IMR-90 (cell line): ENCODE measurements around the gene SURF2. TPM values are rescaled to one million over a fixed set of nuclear protein-coding genes. Genes with fewer than 3 reads are reported as not detected.

Experiments used
- ATAC-seq: fragments of 200-7000 bp; cut with Tn5 transposase; 2 replicates; pipeline ENCODE4 v1.9.1; 2020; ENCODE audit warnings: low read depth, mild to moderate bottlenecking, moderate library complexity
- BruUV-seq: library from RNA; stranded (reverse); fragments of 400-500 nt; replicated peaks from 2 replicates; lab custom pipeline; 2021; lab: Mats Ljungman, UMichigan
- CTCF ChIA-PET: fragments of 300-600 bp; formaldehyde crosslinking; extraction: SDS; loops from one replicate; lab custom pipeline; 2021; ENCODE audit warnings: antibody characterized with exemption; lab: Yijun Ruan, JAX
- POLR2A ChIA-PET: fragments of 300-600 bp; sonication (Branson Sonifier 250); formaldehyde crosslinking; loops from one replicate; lab custom pipeline; 2022; ENCODE audit warnings: antibody characterized with exemption; ENCODE audit not compliant: unreplicated experiment; lab: Charles Lee
- DNase-seq: peaks from one replicate; pipeline ENCODE4 v3.0.0; 2013
- H2AFZ ChIP-seq: replicated peaks from 2 replicates; pipeline ENCODE3; 2013; ENCODE audit warnings: low read length, mild to moderate bottlenecking; ENCODE audit not compliant: poor library complexity
- H2AK5ac ChIP-seq: 2 replicates; pipeline ENCODE4 v1.6.1; 2013; ENCODE audit warnings: low read depth, low read length, inconsistent platforms
- H2AK9ac ChIP-seq: replicated peaks from 2 replicates; pipeline ENCODE3; 2013; ENCODE audit warnings: mild to moderate bottlenecking, low read depth, low read length, moderate library complexity; ENCODE audit not compliant: poor library complexity
- H2BK120ac ChIP-seq: 2 replicates; pipeline ENCODE4 v1.6.1; 2013; ENCODE audit warnings: low read depth, low read length, inconsistent platforms
- H2BK15ac ChIP-seq: 3 replicates; pipeline ENCODE4 v1.6.1; 2013; ENCODE audit warnings: low read depth, low read length, inconsistent platforms
- H2BK20ac ChIP-seq: 2 replicates; pipeline ENCODE4 v1.6.1; 2013; ENCODE audit warnings: low read depth, mild to moderate bottlenecking, inconsistent platforms, low read length, moderate library complexity
- H2BK5ac ChIP-seq: 2 replicates; pipeline ENCODE4 v1.6.1; 2013; ENCODE audit warnings: mild to moderate bottlenecking, low read depth, low read length, inconsistent platforms; ENCODE audit not compliant: poor library complexity, severe bottlenecking
- H3K14ac ChIP-seq: replicated peaks from 2 replicates; pipeline ENCODE4 v1.6.1; 2013; ENCODE audit warnings: low read depth, low read length, inconsistent platforms
- H3K18ac ChIP-seq: 2 replicates; pipeline ENCODE4 v1.6.1; 2013; ENCODE audit warnings: low read depth, low read length, control low read depth
- H3K23ac ChIP-seq: 2 replicates; pipeline ENCODE4 v1.6.1; 2013; ENCODE audit warnings: low read depth, low read length, inconsistent platforms
- H3K27ac ChIP-seq: 2 replicates; pipeline ENCODE4 v1.5.1; 2013; ENCODE audit warnings: mild to moderate bottlenecking, control low read depth, low read length; ENCODE audit not compliant: insufficient read depth
- H3K27me3 ChIP-seq: 2 replicates; pipeline ENCODE4 v1.6.1; 2013; ENCODE audit warnings: low read length; ENCODE audit not compliant: control insufficient read depth, insufficient read depth
- H3K36me3 ChIP-seq: 2 replicates; pipeline ENCODE4 v1.6.1; 2013; ENCODE audit warnings: low read length, mixed read lengths; ENCODE audit not compliant: control insufficient read depth, insufficient read depth
- H3K4ac ChIP-seq: 2 replicates; pipeline ENCODE4 v1.6.1; 2013; ENCODE audit warnings: low read depth, low read length, inconsistent platforms
- H3K4me1 ChIP-seq: 2 replicates; pipeline ENCODE4 v1.6.1; 2013; ENCODE audit warnings: low read length, mixed read lengths; ENCODE audit not compliant: control insufficient read depth, insufficient read depth
- H3K4me2 ChIP-seq: 2 replicates; pipeline ENCODE4 v1.6.1; 2013; ENCODE audit warnings: low read depth, mild to moderate bottlenecking, control low read depth, low read length, moderate library complexity
- H3K4me3 ChIP-seq: 2 replicates; pipeline ENCODE4 v1.5.1; 2013; ENCODE audit warnings: low read depth, mild to moderate bottlenecking, control low read depth, low read length, moderate library complexity; ENCODE audit not compliant: insufficient read depth
- H3K56ac ChIP-seq: 2 replicates; pipeline ENCODE4 v1.6.1; 2013; ENCODE audit warnings: low read length, inconsistent platforms; ENCODE audit not compliant: insufficient read depth; ENCODE audit errors: extremely low read depth
- H3K79me1 ChIP-seq, 2 experiments: 2 replicates each; pipeline ENCODE4 v1.6.1; 2013; ENCODE audit warnings: low read length in 2 of 2, inconsistent platforms in 1 of 2, low read depth in 1 of 2
- H3K9ac ChIP-seq: 2 replicates; pipeline ENCODE4 v1.6.1; 2013; ENCODE audit warnings: low read depth, low read length, control low read depth
- H3K9me1 ChIP-seq: 2 replicates; pipeline ENCODE4 v1.6.1; 2013; ENCODE audit warnings: low read length, inconsistent platforms; ENCODE audit not compliant: insufficient read depth
- H3K9me3 ChIP-seq: 2 replicates; pipeline ENCODE4 v1.6.1; 2013; ENCODE audit warnings: low read length; ENCODE audit not compliant: control insufficient read depth, insufficient read depth
- H4K20me1 ChIP-seq: 2 replicates; pipeline ENCODE4 v1.6.1; 2013; ENCODE audit warnings: low read length, inconsistent platforms; ENCODE audit not compliant: insufficient read depth
- H4K5ac ChIP-seq: 2 replicates; pipeline ENCODE4 v1.6.1; 2013; ENCODE audit warnings: mild to moderate bottlenecking, low read depth, low read length, control low read depth
- H4K8ac ChIP-seq, 2 experiments: 2 replicates each; pipeline ENCODE4 v1.6.1; 2013; ENCODE audit warnings: low read depth in 2 of 2, low read length in 2 of 2, control low read depth in 1 of 2, inconsistent platforms in 1 of 2
- H4K91ac ChIP-seq: 2 replicates; pipeline ENCODE4 v1.6.1; 2013; ENCODE audit warnings: low read depth, low read length, inconsistent platforms; ENCODE audit not compliant: insufficient read depth
- BHLHE40 ChIP-seq: fragments of 150-350 bp; IDR thresholded peaks from 2 replicates; pipeline ENCODE4 v1.6.1; 2016; ENCODE audit warnings: mild to moderate bottlenecking, low read depth, low read length
- CEBPB ChIP-seq: IDR thresholded peaks from 2 replicates; pipeline ENCODE4 v1.6.1; 2012; ENCODE audit warnings: low read depth, low read length, improper control_type of control experiment
- CHD1 ChIP-seq: IDR thresholded peaks from 2 replicates; pipeline ENCODE4 v1.6.1; 2012; ENCODE audit warnings: low read depth, low read length, improper control_type of control experiment
- FOS ChIP-seq: fragments of 150-350 bp; IDR thresholded peaks from 2 replicates; pipeline ENCODE4 v1.6.1; 2016; ENCODE audit warnings: low read depth, low read length
- MAFK ChIP-seq: IDR thresholded peaks from 2 replicates; pipeline ENCODE4 v1.6.1; 2012; ENCODE audit warnings: low read depth, low read length, improper control_type of control experiment
- MAZ ChIP-seq: IDR thresholded peaks from 2 replicates; pipeline ENCODE4 v1.6.1; 2012; ENCODE audit warnings: low read depth, mild to moderate bottlenecking, low read length, improper control_type of control experiment, moderate library complexity, borderline replicate concordance
- MXI1 ChIP-seq: IDR thresholded peaks from 2 replicates; pipeline ENCODE4 v1.6.1; 2012; ENCODE audit warnings: low read depth, mild to moderate bottlenecking, low read length, moderate library complexity, borderline replicate concordance
- NFE2L2 ChIP-seq: fragments of 150-350 bp; IDR thresholded peaks from 2 replicates; pipeline ENCODE4 v1.6.1; 2016; ENCODE audit warnings: low read depth, mild to moderate bottlenecking, low read length
- POLR2A ChIP-seq: IDR thresholded peaks from 2 replicates; pipeline ENCODE4 v1.6.1; 2012; ENCODE audit warnings: mild to moderate bottlenecking, low read depth, low read length
- RAD21 ChIP-seq: IDR thresholded peaks from 2 replicates; pipeline ENCODE4 v1.6.1; 2012; ENCODE audit warnings: low read length, improper control_type of control experiment
- RCOR1 ChIP-seq: IDR thresholded peaks from 2 replicates; pipeline ENCODE4 v1.6.1; 2012; ENCODE audit warnings: mild to moderate bottlenecking, low read length, improper control_type of control experiment; ENCODE audit not compliant: insufficient replicate concordance
- RFX5 ChIP-seq: IDR thresholded peaks from 2 replicates; pipeline ENCODE4 v1.8.0; 2012; ENCODE audit warnings: low read depth, mild to moderate bottlenecking, low read length, moderate library complexity
- SMC3 ChIP-seq: fragments of 150-350 bp; IDR thresholded peaks from 2 replicates; pipeline ENCODE4 v1.6.1; 2016; ENCODE audit warnings: low read depth, mild to moderate bottlenecking, antibody characterized with exemption, low read length, moderate library complexity
- WGBS, 2 experiments: methylation state at CpG; one replicate each; pipeline versions ENCODE4 v1.1.5 to v1.1.7; 2013; ENCODE audit warnings: missing lambda C conversion rate in 2 of 2; ENCODE audit not compliant: insufficient read length in 1 of 2; ENCODE audit errors: extremely low coverage in 2 of 2; 5-methylcytosine and 5-hydroxymethylcytosine counted together
- dilution Hi-C: fragments of 300-500 bp; cut with HindIII; formaldehyde crosslinking; loops from one replicate; pipeline ENCODE4 v1.14.3; 2018; ENCODE audit warnings: low sequenced_read_pairs; ENCODE audit not compliant: unreplicated experiment
- in situ Hi-C: fragments of 300-500 bp; cut with MboI; formaldehyde crosslinking; loops from 3 replicates; pipeline ENCODE4 v1.14.3; 2019; ENCODE audit warnings: low sequenced_read_pairs, inconsistent platforms, mixed read lengths
- intact Hi-C: fragments of 100-400 bp; cut with micrococcal nuclease; formaldehyde crosslinking; loops from 2 replicates; pipeline ENCODE4 v1.10.0; 2022
- polyA plus RNA-seq, 3 experiments: library from polyadenylated mRNA; depleted of rRNA; stranded (reverse); fragments of >200 nt; gene quantifications; 2 replicates each; pipeline ENCODE4 v1.2.3, GENCODE V29; 2012; ENCODE audit warnings: low replicate concordance in 1 of 3
- total RNA-seq: library from RNA; depleted of rRNA; stranded (reverse); fragments of >200 nt; gene quantifications from 2 replicates; pipeline ENCODE4 v1.2.3, GENCODE V29; 2012
- TF ChIP-seq, protein P1 (sequence below): fragments of 150-350 bp; IDR thresholded peaks from 2 replicates; pipeline ENCODE4 v1.6.1; 2017; ENCODE audit warnings: mild to moderate bottlenecking, antibody characterized with exemption, low read length, low read depth
- TF ChIP-seq, protein P2 (sequence below): conservative IDR thresholded peaks from 2 replicates; pipeline ENCODE4 v1.5.1; 2012; ENCODE audit warnings: mild to moderate bottlenecking, low read depth, low read length, improper control_type of control experiment
- TF ChIP-seq, protein P3 (sequence below): fragments of 150-350 bp; IDR thresholded peaks from 2 replicates; pipeline ENCODE4 v1.6.1; 2016; ENCODE audit warnings: low read depth, mild to moderate bottlenecking, low read length, moderate library complexity, borderline replicate concordance

Gene SURF2
- total and polyA plus RNA-seq, 2 of the 4 experiments (the other 2 are of a cell fraction) = 9.9 to 16.3 TPM

DNA sequence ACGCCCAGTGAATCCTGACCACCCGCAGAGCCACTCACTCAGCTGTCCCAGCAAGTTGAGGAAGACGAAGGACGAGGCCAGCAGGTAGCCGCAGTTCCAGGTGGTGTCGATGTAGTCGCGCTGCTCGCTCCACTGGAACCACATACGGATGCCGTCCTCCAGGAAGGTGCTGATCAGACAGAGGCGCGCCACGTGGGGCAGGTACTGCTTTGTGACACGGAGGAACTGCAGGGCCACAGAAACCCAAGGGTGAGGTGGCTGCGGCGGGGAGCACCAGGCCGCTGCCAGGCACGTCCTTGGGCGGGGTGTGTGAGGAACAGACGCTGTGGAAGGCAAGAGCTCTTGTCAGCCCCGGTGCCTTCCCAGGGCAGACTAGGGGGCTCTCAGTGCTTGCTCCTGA is 10.9 kb downstream of the SURF2 start:
- H2BK20ac ChIP-seq = no peak overlapping the region
- H2BK120ac ChIP-seq = no peak overlapping the region
- H4K91ac ChIP-seq = no peak overlapping the region
- no peak overlapping the region for H3K27ac ChIP-seq
- H3K4me3 ChIP-seq = no peak overlapping the region
- H3K9me1 ChIP-seq = peaks cover 30% of the 10 kb centered on the region
- in situ Hi-C loops (no loop called here), dilution Hi-C loops (no loop called here), intact Hi-C loops (no loop called here)
- no peak overlapping the region for H4K5ac ChIP-seq
- H3K27me3 ChIP-seq = no peaks in the 10 kb centered on the region
- H3K4me1 ChIP-seq = peaks cover 11% of the 10 kb centered on the region
- H3K9me3 ChIP-seq = no peaks in the 10 kb centered on the region
- no peak overlapping the region for H3K4ac ChIP-seq
- ChIA-PET POLR2A (no interaction called here), CTCF (no interaction called here)
- H2AK9ac ChIP-seq = no peak overlapping the region
- peaks cover 28 to 80% of the 10 kb centered on the region in 2 experiments for H3K79me1 ChIP-seq
- H2AFZ ChIP-seq = no peak overlapping the region
- TF ChIP-seq, protein P1, sequence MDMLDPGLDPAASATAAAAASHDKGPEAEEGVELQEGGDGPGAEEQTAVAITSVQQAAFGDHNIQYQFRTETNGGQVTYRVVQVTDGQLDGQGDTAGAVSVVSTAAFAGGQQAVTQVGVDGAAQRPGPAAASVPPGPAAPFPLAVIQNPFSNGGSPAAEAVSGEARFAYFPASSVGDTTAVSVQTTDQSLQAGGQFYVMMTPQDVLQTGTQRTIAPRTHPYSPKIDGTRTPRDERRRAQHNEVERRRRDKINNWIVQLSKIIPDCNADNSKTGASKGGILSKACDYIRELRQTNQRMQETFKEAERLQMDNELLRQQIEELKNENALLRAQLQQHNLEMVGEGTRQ = no peak
- no peak for TF ChIP-seq BHLHE40
- TF ChIP-seq RCOR1 = no peak
- no peak for TF ChIP-seq MXI1
- no peak for TF ChIP-seq CHD1
- TF ChIP-seq MAZ = no peak
- TF ChIP-seq, protein P2, sequence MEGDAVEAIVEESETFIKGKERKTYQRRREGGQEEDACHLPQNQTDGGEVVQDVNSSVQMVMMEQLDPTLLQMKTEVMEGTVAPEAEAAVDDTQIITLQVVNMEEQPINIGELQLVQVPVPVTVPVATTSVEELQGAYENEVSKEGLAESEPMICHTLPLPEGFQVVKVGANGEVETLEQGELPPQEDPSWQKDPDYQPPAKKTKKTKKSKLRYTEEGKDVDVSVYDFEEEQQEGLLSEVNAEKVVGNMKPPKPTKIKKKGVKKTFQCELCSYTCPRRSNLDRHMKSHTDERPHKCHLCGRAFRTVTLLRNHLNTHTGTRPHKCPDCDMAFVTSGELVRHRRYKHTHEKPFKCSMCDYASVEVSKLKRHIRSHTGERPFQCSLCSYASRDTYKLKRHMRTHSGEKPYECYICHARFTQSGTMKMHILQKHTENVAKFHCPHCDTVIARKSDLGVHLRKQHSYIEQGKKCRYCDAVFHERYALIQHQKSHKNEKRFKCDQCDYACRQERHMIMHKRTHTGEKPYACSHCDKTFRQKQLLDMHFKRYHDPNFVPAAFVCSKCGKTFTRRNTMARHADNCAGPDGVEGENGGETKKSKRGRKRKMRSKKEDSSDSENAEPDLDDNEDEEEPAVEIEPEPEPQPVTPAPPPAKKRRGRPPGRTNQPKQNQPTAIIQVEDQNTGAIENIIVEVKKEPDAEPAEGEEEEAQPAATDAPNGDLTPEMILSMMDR = no peak
- no peak for TF ChIP-seq RAD21
- TF ChIP-seq, protein P3, sequence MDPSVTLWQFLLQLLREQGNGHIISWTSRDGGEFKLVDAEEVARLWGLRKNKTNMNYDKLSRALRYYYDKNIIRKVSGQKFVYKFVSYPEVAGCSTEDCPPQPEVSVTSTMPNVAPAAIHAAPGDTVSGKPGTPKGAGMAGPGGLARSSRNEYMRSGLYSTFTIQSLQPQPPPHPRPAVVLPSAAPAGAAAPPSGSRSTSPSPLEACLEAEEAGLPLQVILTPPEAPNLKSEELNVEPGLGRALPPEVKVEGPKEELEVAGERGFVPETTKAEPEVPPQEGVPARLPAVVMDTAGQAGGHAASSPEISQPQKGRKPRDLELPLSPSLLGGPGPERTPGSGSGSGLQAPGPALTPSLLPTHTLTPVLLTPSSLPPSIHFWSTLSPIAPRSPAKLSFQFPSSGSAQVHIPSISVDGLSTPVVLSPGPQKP = no peak
- no peak for TF ChIP-seq FOS
- no peak for TF ChIP-seq RFX5
- no peak for TF ChIP-seq POLR2A
- no peak for TF ChIP-seq SMC3
- no peak for TF ChIP-seq CEBPB
- no peak for TF ChIP-seq NFE2L2
- TF ChIP-seq MAFK = no peak
- no peak overlapping the region for H2BK15ac ChIP-seq
- no peak overlapping the region for H3K9ac ChIP-seq
- H3K56ac ChIP-seq = no peak overlapping the region
- no peak overlapping the region for H3K14ac ChIP-seq
- no peak overlapping the region for H4K8ac ChIP-seq
- peaks cover 96% of the 10 kb centered on the region for H4K20me1 ChIP-seq
- WGBS, 2 experiments = 96% methylated on average over 13 of the region's 22 CpGs; no CpG with 5 or more reads in 1 of the 2 experiments
- no peak overlapping the region for H3K18ac ChIP-seq
- H2AK5ac ChIP-seq = no peak overlapping the region
- no peak overlapping the region for H3K23ac ChIP-seq
- peaks cover 86% of the 10 kb centered on the region for H3K36me3 ChIP-seq
- DNase-seq (no peak), ATAC-seq (no peak)
- H2BK5ac ChIP-seq = no peak overlapping the region
- BruUV-seq = no TSS peak
- H3K4me2 ChIP-seq = no peak overlapping the region
